GM18868 (cell line): ENCODE data around the gene HTT.

ENCODE experiments used
- ATAC-seq: cut with Tn5 transposase; IDR thresholded peaks from one replicate; pipeline ENCODE4 v1.9.1; 2021; ENCODE audit warnings: mild to moderate bottlenecking, moderate library complexity; ENCODE audit not compliant: unreplicated experiment

HTT gene

DNA sequence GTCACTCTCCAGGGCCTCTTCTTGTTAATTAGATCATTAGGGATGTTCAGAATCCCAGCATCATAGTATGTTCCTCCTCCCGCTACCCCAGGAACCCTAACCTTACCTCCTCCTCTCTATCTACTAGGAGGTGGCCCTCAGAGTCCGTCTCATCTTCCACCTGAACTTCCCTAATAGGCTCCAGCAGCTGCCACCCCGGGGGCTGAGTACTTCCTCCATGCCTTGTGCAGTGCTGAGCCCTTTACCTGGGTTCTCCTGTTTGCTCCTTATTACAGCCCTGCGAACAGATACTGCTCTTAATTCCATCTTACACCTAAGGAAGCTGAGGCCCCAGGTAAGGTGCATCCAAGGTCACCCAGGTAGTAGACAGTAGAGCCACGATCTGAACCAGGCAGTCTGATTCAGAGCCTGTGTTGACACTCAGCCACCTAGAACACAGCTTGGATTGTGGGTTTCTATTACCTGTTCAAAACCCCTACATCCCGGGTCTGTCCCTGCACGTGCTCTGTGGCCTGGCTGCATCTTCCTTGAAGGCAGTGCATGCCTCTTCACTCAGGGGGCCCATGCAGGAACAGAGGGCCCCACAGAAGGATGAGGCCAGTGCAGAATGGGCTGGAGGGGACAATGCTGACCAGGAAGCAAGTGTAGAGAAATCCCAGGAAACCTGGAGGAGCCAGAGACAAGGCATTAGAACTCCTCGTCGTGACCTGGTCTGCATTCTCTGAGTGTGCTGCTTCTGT is 123.1 kb downstream of the HTT start:
- no peak for ATAC-seq

- ATAC-seq = no peak
Observed at GRCh38 chr4:3198906-3199305, 124.4 kb downstream of the HTT start.

DNA sequence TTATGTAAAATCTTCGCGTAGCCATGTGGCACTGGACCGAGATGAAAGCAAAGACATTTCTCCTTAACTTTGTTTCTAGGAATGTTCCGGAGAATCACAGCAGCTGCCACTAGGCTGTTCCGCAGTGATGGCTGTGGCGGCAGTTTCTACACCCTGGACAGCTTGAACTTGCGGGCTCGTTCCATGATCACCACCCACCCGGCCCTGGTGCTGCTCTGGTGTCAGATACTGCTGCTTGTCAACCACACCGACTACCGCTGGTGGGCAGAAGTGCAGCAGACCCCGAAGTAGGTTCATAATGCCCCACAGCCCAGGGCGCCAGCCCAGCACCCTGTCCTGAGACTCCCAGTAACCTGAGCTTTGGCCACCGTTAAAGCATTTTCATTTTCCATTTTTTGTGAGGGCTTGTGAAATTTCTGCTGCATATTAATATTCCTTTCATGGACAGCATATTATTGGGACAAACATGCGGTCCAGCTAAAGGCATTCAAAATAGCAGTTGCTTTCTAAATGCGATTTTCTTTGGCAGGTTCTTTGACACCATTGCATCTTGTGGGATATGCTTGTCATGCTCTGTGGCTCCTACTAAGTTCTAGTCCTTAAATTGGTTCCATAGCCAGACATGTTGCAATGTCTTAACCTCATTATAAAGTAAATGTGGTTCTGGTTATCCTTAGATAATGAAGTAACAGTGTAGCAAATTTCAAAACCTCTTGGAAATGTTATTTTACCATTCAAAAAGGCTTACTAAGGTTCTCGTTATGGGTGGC is 125.4 kb downstream of the HTT start:
- no peak for ATAC-seq

DNA sequence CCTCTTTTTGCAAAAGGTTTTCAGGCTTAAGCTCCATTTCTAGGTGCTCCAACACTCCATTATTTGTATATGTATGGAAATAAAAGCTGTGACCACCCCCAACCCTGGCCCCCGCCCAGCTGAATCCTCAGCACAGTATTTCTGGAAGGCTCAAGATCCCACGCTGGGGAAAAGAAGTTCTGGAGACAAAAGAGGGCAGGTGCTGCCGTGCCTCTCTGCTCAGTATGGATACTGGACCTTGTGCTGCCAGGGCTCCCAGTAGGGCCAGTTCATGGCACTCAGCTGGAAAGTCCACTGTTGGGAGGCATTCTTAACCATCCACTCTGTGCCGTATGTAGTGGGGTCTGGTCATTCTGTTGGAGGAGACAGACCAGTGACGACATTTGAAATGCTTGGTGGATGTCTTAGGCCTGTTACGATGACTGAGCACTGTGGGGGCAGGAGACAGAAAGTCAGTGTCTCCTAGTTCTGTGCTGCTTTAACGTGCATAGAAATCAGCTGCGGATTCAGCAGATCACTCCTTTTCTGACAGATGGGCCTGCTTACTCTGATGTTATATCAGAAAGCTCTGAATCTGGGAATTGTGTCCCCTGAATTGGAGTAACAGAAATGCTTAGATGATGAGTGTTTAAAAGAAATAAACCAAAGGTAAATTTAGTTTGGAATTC is 126.1 kb downstream of the HTT start:
- no peak for ATAC-seq

DNA sequence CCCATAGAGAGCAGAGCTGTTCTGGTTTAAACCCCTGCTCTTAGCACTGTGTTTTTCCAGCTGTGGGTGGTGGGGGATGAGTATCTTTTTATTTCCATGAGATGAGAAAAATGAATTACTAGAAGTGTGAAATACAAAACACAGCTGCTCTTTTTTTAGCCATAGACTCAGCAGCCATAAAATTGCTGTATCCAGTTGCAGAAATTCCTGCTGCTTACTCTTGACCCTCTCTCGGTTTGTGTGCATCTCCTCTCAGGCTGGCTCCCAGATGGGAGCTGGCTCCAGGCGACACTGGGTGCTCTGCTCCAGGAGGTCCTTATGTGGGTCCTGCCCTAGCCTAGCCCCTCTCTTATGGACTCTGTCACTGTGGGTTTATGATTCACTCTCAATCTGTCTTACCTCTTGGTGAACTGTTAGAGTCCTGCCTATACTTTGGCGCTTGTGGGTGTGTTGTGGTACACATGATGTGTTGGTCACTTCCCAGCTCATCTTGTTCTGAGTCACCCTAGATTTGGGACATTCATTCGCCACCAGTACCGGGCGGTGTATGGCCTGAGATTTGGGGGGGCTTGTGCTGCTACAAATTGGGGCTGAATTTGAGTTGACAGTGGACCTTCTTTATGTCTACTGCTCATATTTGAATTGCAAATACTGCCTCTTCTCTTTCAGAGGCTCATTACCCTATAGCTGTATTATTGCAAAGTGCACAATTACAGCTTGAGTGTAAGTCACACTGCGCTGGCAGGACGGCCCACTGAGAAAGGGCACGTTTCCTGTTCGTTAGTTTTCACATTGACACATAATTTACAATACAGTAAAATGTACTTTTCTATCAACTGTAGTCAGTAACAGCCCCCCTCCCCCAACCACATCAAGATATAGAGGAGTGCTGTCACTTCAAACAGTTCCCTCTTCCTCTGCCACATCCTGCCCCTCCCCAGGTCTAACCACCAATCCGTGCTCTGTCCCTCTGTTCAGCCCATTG is 127.5 kb downstream of the HTT start:
- no peak for ATAC-seq

GRCh38 chr4:3202836-3203820 is 128.6 kb downstream of the HTT start:
- no peak for ATAC-seq

DNA sequence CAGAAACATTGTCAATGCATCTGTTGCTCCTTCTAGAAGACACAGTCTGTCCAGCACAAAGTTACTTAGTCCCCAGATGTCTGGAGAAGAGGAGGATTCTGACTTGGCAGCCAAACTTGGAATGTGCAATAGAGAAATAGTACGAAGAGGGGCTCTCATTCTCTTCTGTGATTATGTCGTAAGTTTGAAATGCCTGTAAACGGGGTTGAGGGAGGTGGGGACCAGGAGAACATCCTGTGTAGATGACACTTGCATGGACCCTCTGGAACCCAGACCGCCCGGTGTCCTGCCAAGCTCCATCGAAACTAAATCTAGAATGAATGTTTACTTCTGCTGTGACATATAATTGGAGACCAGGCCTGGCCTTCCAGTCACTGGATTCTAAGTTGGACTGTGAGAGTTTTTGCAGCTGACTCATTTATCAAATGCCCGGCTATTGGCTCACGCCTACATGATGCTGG is 129.5 kb downstream of the HTT start:
- ATAC-seq = no peak

DNA sequence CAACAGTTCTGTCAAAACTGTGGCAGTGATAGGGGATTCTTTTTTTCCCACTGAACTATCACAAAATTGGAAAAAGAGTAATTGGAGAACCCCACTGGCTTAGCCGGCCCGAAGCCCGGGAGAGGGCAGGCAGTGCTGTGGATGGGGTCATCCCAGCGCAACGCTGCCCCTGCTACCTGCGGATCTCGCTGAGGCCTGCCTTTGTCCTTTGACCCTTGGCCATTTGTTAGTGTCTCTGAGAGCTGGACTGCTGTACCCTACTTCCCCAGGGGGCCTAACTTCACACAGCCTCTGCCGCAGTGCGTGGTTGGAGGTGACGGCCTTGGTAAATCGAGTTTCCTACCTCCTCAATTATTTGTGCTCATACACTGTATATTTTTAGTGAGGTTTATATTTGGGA is 131.5 kb downstream of the HTT start:
- no peak for ATAC-seq

GRCh38 chr4:3206439-3207100 is 132.1 kb downstream of the HTT start:
- no peak for ATAC-seq

- no peak for ATAC-seq
Observed at GRCh38 chr4:3207531-3208037, 133.1 kb downstream of the HTT start.

DNA sequence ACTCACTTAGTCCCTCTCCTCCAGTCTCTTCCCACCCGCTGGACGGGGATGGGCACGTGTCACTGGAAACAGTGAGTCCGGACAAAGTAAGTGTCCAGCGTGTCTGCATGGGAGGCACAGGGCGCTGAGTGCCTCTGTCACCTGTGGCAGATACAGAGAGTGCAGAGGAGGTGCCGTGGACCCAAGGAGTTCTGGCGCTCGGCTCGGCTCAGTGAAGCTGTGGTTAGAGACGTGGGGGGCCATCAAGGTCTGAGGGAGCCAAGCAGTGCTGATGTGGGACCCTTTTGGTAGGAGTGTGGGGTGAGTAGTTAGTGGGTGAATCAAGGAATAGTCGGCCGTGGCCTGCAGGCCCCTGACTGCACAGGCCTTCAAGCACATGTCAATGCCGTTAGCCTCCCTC is 134.3 kb downstream of the HTT start:
- ATAC-seq = no peak

DNA sequence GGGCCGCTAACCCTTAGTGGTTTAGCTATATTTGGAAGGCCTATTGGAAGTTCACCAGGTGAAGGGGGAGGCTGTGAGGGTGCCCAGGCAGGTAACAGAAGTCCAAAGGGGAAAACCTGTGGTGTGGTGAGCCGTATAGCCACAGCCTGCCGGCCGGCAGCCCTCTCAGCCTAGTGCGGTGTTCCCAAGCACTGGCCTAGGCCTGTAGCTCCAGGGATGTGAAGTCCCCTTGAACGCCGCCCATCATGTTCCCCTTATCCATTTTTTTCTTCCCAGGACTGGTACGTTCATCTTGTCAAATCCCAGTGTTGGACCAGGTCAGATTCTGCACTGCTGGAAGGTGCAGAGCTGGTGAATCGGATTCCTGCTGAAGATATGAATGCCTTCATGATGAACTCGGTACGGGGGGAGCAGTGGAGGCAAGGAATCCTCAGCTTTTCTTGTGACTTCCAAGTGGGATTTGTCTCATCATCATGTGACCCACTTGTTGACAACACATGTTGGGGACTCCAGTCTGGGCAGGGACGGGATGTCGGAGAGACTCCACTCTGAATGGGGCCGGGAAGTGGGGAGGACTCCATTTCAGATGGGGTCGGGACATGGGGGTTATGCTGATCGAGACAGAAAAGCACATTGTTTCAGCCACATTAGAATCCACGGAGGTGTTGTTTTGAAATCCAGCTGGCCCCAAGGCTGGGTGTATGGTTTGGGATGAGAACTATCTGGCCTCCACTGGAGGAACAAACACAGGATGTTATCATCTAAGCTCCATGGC is 135.3 kb downstream of the HTT start:
- ATAC-seq = no peak

DNA sequence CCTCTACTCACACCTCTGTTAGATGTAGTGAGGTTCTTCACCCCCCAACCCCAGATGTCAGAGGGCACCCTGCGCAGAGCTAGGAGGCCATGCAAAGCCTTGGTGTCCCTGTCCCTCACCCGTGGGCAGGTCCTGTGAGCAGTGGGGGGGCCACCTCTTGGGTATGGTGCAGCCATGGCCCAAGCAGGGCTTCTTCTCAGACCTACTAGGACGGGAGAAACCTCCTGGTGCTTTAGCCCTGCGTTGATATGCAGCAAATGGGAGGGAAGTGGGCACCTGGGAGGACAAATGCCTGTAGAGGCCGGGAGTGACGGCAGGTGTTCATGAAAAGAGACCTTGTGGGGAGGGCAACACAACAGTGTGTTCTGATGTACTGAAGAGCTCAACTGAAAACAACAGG is 136.0 kb downstream of the HTT start:
- ATAC-seq = no peak

GRCh38 chr4:3211866-3212265 is 137.4 kb downstream of the HTT start:
- ATAC-seq = no peak

DNA sequence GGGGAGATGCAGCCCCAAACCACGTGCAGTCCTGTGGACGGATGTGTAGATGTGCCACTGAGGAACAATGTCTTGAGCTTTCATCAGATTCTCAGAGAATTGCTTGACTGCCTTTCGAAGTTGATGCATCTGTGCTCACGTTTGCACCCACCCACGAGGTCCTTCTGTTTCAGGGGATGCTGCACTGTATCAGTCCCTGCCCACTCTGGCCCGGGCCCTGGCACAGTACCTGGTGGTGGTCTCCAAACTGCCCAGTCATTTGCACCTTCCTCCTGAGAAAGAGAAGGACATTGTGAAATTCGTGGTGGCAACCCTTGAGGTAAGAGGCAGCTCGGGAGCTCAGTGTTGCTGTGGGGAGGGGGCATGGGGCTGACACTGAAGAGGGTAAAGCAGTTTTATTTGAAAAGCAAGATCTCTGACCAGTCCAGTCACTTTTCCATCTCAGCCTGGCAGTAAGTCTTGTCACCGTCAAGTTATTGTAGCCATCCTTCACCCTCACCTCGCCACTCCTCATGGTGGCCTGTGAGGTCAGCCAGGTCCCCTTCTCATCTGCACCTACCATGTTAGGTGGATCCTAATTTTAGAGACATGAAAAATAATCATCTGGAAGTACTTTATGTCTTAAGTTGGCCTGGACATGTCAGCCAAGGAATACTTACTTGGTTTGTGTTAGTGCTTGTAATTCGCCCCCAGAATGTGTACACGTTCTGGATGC is 138.1 kb downstream of the HTT start:
- ATAC-seq = no peak

DNA sequence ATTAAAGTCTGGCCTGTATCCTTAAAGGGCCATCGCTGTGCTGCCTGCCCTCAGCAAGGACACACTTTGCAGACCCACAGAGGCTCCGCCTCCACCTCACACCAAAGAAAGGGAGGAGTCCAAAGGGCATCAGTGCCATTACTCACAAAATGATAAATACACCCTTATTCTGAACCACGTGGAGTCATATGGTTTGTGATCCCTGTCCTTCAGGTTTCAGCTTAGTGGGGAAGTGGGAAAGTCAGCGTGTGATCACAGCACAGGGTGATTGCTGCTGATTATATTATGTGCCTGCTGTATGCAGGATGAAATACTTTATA is 138.6 kb downstream of the HTT start:
- no peak for ATAC-seq

DNA sequence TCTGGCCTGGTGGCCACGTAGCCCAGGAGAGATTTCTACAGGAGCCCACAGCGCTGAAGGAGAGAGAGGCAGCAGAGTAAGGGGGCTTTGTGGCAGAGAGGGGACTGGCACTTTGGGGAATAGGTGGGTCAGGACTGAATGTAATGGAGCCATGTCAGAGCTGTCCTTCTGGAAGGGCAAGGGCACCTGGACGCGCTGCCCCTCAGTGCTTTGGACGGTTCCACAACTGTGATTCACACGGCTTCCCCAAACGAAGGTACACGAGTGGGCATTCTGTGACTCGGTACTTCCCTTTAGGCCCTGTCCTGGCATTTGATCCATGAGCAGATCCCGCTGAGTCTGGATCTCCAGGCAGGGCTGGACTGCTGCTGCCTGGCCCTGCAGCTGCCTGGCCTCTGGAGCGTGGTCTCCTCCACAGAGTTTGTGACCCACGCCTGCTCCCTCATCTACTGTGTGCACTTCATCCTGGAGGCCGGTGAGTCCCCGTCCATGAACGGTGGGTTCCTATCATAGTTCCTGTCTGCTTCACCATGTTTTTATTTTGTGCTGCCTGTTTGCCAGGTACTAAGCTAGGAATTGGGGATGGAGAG is 139.3 kb downstream of the HTT start:
- ATAC-seq = no peak
